GM19372 (cell line): ENCODE data around the gene MRFAP1.

Source experiments
- ATAC-seq: cut with Tn5 transposase; IDR thresholded peaks from one replicate; pipeline ENCODE4 v1.9.1; 2021; ENCODE audit warnings: mild to moderate bottlenecking, low read depth, moderate library complexity; ENCODE audit not compliant: unreplicated experiment

Gene MRFAP1

GRCh38 chr4:6640292-6641163 is at the start of gene MRFAP1:
MRFAP1 (plus strand) TSS chr4:6640685; CDS start chr4:6640863, 178 bp downstream.
- peak; percentile 80 for ATAC-seq

- ATAC-seq: no peak
Observed at GRCh38 chr4:6591313-6591712, 49.2 kb upstream of the MRFAP1 start.

- ATAC-seq: no peak
Observed at GRCh38 chr4:6591781-6592180, 48.7 kb upstream of the MRFAP1 start.

- ATAC-seq: no peak
Observed at GRCh38 chr4:6592804-6593563, 47.5 kb upstream of the MRFAP1 start.

GRCh38 chr4:6594341-6594740 is 46.1 kb upstream of the MRFAP1 start:
- no peak for ATAC-seq

- no peak for ATAC-seq
Observed at GRCh38 chr4:6594826-6595355, 45.6 kb upstream of the MRFAP1 start.

- no peak for ATAC-seq
Observed at GRCh38 chr4:6595897-6596537, 44.5 kb upstream of the MRFAP1 start.

GRCh38 chr4:6596948-6597347 is 43.5 kb upstream of the MRFAP1 start:
- ATAC-seq: no peak

- ATAC-seq: no peak
Observed at GRCh38 chr4:6598127-6598526, 42.4 kb upstream of the MRFAP1 start.

- ATAC-seq: no peak
Observed at GRCh38 chr4:6598641-6599040, 41.8 kb upstream of the MRFAP1 start.

GRCh38 chr4:6601661-6602250 is 38.7 kb upstream of the MRFAP1 start:
- no peak for ATAC-seq

GRCh38 chr4:6602289-6602688 is 38.2 kb upstream of the MRFAP1 start:
- no peak for ATAC-seq

- ATAC-seq: no peak
Observed at GRCh38 chr4:6603128-6603527, 37.4 kb upstream of the MRFAP1 start.

GRCh38 chr4:6605114-6605513 is 35.4 kb upstream of the MRFAP1 start:
- ATAC-seq: no peak

GRCh38 chr4:6605605-6606004 is 34.9 kb upstream of the MRFAP1 start:
- ATAC-seq: no peak

GRCh38 chr4:6606465-6607235 is 33.8 kb upstream of the MRFAP1 start:
- no peak for ATAC-seq

GRCh38 chr4:6607368-6608055 is 33.0 kb upstream of the MRFAP1 start:
- no peak for ATAC-seq

- no peak for ATAC-seq
Observed at GRCh38 chr4:6608758-6609414, 31.6 kb upstream of the MRFAP1 start.
